H4 (cell line): ENCODE measurements around the gene DHH. TPM values are rescaled to one million over a fixed set of nuclear protein-coding genes. Genes with fewer than 3 reads are reported as not detected.
"Not testable (repeated sequence)": the region's sequence is repeated elsewhere in the genome, so short reads cannot be mapped to it uniquely, and the experiment has no call there.

ENCODE experiments used
- DNase-seq: peaks from one replicate; pipeline ENCODE4 v3.0.0-alpha.2; 2015; ENCODE audit warnings: low spot score
- total RNA-seq: library from RNA; depleted of rRNA; stranded (reverse); fragments of >200 nt; shearing (Covaris generic); gene quantifications from 2 replicates; pipeline ENCODE4 v1.2.3, GENCODE V29; 2014; rRNA removed

The DHH gene
- total RNA-seq: 0.02 TPM in 1 of 2 replicates, not detected in the other

GRCh38 chr12:49094160-49094974 lies at the start of gene DHH:
Gene DHH (minus strand): TSS chr12:49094801. CDS start chr12:49094512, 289 bp downstream.
- DNase-seq: no peak

GRCh38 chr12:49144384-49144783 lies 49.8 kb upstream of the DHH start:
- DNase-seq: no peak

DNA sequence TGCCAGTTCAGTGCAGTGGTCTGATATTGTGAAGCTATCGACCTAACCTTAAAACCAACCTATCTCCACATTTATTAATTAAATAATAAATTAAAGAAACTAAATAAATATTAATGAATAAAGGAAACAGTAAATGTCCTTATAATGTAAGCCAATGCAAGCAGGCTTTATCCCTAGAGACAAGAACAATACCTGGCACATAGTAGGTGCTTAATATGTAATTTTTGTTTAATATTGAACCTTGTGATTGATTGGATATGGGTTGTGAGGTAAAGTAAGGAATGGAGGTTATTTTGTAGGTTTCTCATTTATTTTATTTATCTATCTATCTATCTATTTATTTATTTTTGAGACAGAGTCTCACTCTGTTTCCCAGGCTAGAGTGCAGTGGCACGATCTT lies 44.4 kb upstream of the DHH start:
- no peak for DNase-seq

- no peak for DNase-seq
Observed at GRCh38 chr12:49138587-49138986, 44.0 kb upstream of the DHH start.

GRCh38 chr12:49137476-49137875 lies 42.9 kb upstream of the DHH start:
- DNase-seq: no peak

GRCh38 chr12:49136997-49137396 lies 42.4 kb upstream of the DHH start:
- not testable (repeated sequence) for DNase-seq

- no peak for DNase-seq
Observed at GRCh38 chr12:49133590-49133989, 39.0 kb upstream of the DHH start.

GRCh38 chr12:49133014-49133413 lies 38.4 kb upstream of the DHH start:
- no peak for DNase-seq

GRCh38 chr12:49131894-49132461 lies 37.4 kb upstream of the DHH start:
- peak; percentile 40 for DNase-seq

- DNase-seq: peak; percentile 73
Observed at GRCh38 chr12:49131051-49131893, 36.7 kb upstream of the DHH start, which contains the start of gene TUBA1B. Gene TUBA1B (minus strand): TSS chr12:49131395. CDS start chr12:49131300, 95 bp downstream.

DNA sequence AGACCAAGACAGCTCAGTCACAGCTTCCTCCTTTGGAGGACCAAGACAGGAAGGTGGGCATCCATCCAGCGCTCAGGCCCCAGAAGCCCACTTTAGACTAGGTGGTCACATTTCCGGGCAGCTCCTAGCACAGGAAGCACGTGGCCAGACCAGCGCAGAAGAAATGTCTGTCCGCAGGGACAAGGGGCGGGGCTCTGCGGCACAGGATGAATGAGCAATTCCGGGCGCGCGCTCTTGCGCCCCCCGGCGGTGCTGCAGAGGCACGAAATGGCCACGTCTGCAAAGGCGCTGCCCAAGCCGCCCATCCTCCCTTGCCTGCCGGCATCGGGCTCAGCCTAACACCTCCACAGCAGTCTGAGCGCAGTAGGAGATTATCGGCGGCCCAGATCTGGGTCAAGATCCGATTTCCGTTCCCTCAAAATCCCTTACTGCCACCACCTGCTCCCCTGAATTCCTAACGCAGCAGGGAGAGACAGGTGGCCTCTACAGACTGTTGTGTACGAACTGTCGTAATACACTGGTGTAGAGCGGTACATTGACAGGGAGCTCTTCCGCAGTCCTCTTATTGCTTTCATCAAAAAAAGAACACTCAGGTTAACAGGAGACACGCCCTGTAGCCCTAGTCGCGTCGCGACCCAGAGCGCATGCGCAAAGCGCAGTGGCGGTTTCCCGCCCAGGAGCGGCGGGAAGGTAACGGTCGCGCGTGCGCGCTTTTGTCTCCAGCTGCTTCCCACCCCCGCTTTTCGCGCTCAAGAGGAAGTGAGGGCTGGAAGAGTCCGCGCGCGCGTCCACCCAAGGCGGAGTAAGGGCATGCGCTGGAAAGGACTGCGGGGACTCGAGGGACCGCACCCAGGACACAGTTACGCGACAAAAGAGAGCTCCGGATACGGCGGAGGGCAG lies 35.8 kb upstream of the DHH start:
- peak; percentile 94 for DNase-seq

DNA sequence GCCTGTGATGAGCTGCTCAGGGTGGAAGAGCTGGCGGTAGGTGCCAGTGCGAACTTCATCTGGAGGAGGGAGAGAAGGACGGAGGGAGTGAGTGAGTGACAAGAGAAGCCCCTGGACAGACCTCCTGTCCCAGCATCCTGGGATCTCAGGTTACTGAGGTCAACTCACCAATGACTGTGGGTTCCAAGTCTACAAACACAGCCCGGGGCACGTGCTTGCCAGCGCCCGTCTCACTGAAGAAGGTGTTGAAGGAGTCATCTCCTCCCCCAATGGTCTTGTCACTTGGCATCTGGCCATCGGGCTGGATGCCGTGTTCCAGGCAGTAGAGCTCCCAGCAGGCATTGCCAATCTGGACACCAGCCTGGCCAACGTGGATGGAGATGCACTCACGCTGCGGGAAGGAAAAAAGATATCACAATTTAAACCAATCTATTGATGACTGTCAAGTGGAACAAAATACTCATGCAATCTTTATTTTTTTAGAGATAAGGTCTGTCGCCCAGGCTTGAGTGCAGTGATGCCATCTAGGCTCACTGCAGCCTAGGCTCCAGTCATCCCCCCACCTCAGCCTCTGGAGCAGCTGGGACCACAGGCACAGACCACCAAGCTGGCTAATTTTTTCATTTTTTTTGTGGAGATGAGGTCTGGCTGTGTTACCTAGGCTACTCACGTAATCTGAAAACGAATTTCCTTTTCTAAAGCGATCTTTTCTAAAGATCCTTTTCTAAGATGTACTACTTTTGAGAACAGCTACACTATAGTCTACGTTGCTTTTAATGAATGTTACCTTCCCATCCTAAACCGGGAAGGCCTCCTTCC lies 34.9 kb upstream of the DHH start:
- no peak for DNase-seq

- not testable (repeated sequence) for DNase-seq
Observed at GRCh38 chr12:49127971-49128370, 33.4 kb upstream of the DHH start.

DNA sequence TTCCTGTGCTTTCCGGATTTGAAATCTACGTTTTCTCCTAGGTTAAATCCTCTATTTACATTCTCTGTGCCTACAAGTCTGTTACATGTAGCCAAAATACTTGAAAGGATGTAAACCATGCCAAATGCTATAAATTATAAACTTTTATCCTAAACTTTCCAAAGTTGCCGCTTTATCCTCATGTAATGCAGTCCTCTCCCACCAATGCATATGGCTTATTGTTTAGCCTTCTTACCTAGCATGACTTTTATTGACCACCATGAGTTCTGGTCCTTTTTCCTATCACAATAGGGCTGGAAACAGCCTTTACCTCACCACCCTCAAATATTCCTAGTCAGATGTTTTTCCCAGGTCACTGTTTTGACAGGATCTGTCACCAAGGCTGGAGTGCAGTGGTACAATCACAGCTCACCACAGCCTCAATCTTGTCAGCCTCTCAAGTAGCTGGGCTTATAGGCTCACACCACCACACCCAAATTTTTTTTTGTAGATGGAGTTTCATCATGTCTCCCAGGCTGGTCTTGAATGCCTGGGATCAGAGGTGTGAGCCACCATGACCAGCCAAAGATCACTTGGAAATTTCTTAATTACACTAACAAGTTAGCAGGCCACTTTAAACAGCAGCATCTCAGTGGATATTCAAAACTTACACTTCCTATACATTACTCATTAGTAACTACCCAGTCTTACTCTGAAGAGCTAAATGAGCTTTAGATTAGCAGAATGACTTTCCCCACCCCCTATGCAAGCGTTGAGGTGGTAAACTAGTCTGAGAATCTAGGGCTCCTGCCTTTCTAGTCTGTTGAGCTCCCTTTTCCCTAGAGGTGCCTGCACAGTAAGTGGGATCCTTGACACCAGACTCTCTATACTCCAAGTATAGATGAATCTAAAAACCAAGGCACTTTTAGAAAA lies 32.5 kb upstream of the DHH start:
- DNase-seq: no peak

DNA sequence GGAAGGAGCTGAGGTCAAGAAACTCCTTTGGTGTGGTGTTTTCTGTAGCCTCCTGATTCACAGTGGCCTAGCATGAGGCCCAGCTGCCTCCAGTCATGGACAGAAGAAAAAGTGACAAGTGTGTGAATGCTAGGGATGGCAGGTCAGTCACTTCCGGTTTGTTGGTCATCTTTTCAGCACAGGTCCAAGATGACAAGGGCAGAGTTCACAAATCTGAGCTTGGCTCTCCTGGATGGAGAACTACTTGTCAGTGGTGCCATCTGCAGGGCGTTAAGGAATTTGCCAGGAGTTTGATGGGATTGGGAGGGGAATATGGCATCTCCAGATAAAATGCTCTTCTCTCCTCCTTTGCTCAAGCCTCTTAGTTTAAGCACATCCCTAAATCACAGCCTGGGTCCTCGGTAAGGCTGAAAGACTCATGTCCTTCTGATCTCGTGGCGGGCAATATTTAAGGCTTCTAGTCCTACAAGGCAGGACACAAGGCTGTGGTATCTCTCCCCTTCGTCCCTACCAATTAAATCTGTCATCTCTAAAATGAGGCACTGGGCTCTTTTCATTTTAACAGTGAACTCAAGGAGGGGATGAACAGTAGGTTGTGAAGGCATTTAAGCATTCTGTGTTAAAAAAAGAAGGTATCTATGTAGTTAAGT lies 26.6 kb upstream of the DHH start:
- DNase-seq: peak; percentile 53

- DNase-seq: no peak
Observed at GRCh38 chr12:49111206-49111605, 16.6 kb upstream of the DHH start.

GRCh38 chr12:49110464-49111155 lies 16.0 kb upstream of the DHH start, which contains the start of gene LMBR1L:
Gene LMBR1L (minus strand): TSS chr12:49110847. CDS start chr12:49110555, 292 bp downstream.
- DNase-seq: peak; percentile 97
